GM21390 (cell line): ENCODE results near the gene BHLHA15.

Experiments used
- ATAC-seq: cut with Tn5 transposase; IDR thresholded peaks from one replicate; pipeline ENCODE4 v1.9.1; 2021; ENCODE audit not compliant: unreplicated experiment

Gene BHLHA15

DNA sequence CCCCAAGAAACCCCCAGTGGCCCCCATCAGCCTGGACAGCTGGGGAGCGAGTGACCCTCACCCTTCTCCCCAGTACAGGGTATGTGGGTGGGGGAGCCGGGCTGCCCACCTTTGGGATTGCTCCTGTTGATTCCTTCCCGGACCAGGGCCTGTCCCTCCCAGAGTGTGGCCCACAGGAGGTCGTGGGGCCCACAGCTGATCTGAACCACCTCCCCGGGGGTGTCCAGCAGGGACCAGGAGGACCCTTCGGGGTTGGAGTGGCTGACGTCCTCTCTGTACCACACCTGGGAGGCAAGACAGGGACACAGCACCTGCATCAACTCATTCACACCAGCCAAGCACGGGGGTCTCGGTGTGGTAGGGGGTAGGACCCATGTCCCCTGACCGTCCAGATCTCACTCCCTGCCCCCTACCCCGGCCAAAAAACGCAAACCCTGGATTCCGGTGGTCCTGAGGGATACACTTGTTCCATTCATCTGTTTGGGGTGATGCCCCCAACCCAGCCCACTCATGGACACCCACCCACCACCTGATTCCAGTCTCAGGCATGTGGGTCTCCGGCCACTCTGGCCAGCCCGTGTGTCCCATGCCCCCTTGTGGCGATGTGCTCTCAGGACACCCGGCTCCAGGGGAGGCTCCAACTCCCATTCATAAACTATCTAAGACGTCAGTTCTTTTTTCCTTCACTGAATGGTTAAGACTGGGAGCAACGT lies 29.9 kb downstream of the BHLHA15 start:
- peak; percentile 66 for ATAC-seq

- no peak for ATAC-seq
These were observed 30.5 kb downstream of the BHLHA15 start for GRCh38 chr7:98241674-98242241.

DNA sequence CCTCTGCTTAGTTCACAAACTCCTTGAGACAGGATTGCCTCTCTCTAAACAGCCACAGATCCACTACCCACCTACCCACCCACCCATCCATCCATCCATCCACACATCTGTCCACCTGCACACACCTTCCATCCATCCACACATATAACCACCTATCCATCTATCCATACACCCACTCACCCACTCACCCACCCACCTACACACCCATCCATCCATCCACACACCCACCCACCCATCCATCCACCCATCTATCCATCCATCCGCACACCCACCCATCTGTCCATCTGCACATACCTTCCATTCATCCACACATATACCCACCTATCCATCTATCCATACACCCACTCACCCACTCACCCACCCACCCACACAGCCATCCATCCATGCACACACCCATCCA lies 31.1 kb downstream of the BHLHA15 start:
- no peak for ATAC-seq

GRCh38 chr7:98242934-98243333 lies 31.7 kb downstream of the BHLHA15 start:
- no peak for ATAC-seq

- ATAC-seq = no peak
These were observed 33.6 kb downstream of the BHLHA15 start for GRCh38 chr7:98244871-98245270.

DNA sequence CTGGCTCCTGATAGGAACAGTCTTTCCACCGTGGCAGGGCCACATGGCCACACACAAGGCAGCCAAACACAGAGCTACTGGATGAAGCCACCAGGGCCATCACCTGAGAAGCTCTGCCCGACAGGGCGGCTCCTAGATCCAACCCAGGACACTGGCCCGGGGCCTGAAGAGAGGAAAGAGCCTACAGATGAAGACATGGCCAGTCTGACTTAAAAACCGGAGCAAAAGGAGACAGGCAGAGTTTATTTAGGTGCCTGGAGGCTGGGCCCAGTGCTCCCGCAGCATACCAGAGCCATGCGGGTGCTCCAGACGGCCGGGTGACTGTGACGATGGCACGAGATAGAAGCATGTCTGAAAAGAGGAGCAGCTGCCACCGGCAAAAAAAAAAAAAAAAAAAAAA lies 36.9 kb downstream of the BHLHA15 start:
- no peak for ATAC-seq

DNA sequence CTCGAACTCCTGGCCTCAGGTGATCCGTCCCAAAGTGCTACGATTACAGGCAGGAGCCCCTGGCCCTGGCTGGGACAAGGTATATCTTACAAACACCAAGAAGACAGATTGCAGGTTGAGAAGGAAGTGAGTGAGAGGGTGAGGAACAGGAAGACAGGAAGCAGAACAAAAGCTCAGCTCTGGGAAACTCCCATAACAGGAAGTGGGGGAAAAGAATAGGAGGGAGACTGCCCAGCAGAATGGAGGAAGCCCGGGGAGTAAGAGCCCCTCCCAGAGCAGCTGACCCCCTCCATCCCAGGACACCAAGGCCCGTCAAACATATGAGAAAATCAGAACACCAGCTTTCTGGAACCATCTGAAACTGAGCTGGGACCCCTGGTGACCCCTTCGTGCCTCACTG lies 37.9 kb downstream of the BHLHA15 start:
- no peak for ATAC-seq

DNA sequence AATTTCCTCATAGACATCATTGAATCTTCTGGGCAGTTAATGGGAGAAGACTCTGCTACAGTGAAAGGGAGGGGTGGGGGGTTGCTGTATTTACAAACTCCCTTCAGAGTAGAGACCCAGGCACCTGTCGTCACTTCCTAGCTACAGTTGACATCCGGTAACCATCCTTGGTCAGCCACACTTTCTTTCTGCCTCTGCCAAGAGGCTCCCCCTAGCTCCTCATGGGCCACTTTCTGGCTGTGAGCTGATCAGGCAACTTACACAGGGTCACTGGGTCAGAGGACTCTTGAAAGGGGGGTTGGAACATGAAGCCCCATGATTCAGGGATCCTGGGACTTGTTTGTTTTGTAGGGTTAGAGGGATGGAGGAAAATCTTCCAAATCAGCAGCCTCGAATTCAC lies 39.5 kb downstream of the BHLHA15 start:
- ATAC-seq = no peak

- ATAC-seq = peak; percentile 33
These were observed 40.0 kb downstream of the BHLHA15 start for GRCh38 chr7:98251231-98251600.

- peak; percentile 96 for ATAC-seq
These were observed 40.6 kb downstream of the BHLHA15 start, which contains the start of gene TECPR1 for GRCh38 chr7:98251601-98252424. TECPR1 (minus strand) TSS chr7:98252232; CDS start chr7:98246146, 6,086 bp downstream.

GRCh38 chr7:98252425-98253054 lies 41.3 kb downstream of the BHLHA15 start:
- peak; percentile 24 for ATAC-seq

DNA sequence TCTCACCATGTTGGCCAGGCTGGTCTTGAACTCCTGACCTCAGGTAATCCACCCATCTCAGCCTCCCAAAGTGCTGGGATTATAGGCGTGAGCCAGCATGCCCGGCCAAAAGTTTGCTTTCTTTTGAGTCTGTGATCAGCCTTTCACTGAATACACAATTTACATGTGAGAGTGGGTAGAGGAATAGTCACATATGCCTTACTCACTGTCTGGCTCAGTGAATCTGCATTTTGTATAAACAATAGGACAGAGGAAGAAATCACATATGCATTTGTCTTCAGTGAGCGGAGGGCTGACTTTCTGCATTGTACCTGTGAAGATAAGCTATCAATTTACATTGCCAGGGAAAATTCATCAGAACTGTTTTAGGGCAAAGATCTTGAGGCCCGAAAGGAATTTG lies 43.3 kb downstream of the BHLHA15 start:
- no peak for ATAC-seq

DNA sequence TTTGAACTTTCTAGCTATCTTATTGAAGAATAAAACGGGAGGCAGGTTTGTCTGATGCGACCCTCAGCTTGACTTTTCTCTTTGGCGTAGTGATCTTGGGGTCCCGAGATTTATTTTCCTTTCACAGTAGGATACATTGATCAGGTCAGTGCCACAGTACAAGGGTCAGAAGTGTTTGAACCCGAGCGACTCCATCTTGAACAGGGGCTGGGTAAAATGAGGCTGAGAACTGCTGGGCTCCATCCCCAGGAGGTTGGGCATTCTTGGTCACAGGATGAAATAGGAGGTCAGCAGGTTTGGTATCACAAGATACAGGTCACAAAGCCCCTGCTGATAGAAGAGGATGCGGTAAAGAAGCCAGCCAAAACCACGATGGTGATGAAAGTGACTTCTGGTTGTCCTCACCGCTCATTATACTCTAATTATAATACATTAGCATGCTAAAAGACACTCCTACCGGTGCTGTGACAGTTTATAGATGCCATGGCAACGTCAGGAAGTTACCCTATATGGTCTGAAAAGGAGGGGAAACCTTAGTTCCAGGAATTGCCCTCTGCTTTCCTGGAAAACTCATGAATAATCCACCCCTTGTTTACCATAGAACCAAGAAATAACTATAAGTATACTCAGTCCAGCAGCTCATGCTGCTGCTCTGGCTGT lies 43.8 kb downstream of the BHLHA15 start:
- no peak for ATAC-seq

GRCh38 chr7:98256431-98256830 lies 45.2 kb downstream of the BHLHA15 start:
- ATAC-seq = no peak

- no peak for ATAC-seq
These were observed 46.5 kb downstream of the BHLHA15 start for GRCh38 chr7:98257701-98258100.
